SK-N-SH treated with all-trans-retinoic acid at 6 μM for 48 hours (cell line): ENCODE measurements around the gene DHRS4L2.
"Not testable (repeated sequence)": the region's sequence is repeated elsewhere in the genome, so short reads cannot be mapped to it uniquely, and the experiment has no call there.

ENCODE experiments used
- ATAC-seq: fragments of 200-7000 bp; cut with Tn5 transposase; 3 replicates; pipeline ENCODE4 v1.9.1; 2020; ENCODE audit warnings: mild to moderate bottlenecking, moderate library complexity
- ARNTL ChIP-seq: fragments of 450-650 bp; formaldehyde crosslinking; IDR thresholded peaks from 2 replicates; pipeline ENCODE4 v1.5.0; 2020; ENCODE audit warnings: low read depth, mild to moderate bottlenecking, moderate library complexity, borderline replicate concordance
- BACH2 ChIP-seq: fragments of 250-450 bp; sonication (Bioruptor Pico); IDR thresholded peaks from 2 replicates; pipeline ENCODE4 v1.9.0; 2021; ENCODE audit warnings: mild to moderate bottlenecking, borderline replicate concordance
- CSDC2 ChIP-seq: fragments of 250-450 bp; sonication (Bioruptor Pico); IDR thresholded peaks from 2 replicates; pipeline ENCODE4 v1.5.0; 2020; ENCODE audit warnings: mild to moderate bottlenecking, moderate library complexity
- ESRRG ChIP-seq: fragments of 250-450 bp; sonication (Bioruptor Pico); IDR thresholded peaks from 2 replicates; pipeline ENCODE4 v1.6.1; 2021; ENCODE audit warnings: mild to moderate bottlenecking
- GLIS3 ChIP-seq: fragments of 250-450 bp; sonication (Bioruptor Pico); IDR thresholded peaks from 2 replicates; pipeline ENCODE4 v1.5.0; 2020; ENCODE audit warnings: mild to moderate bottlenecking, moderate library complexity
- ISL1 ChIP-seq: fragments of 250-450 bp; sonication (Bioruptor Pico); IDR thresholded peaks from 2 replicates; pipeline ENCODE4 v2.1.2; 2022; ENCODE audit warnings: mild to moderate bottlenecking, moderate library complexity
- OSR1 ChIP-seq: fragments of 250-450 bp; sonication (Bioruptor Pico); IDR thresholded peaks from 2 replicates; pipeline ENCODE4 v1.8.0; 2022; ENCODE audit warnings: moderate library complexity, mild to moderate bottlenecking, inconsistent platforms
- PATZ1 ChIP-seq: fragments of 250-450 bp; sonication (Bioruptor Pico); IDR thresholded peaks from 2 replicates; pipeline ENCODE4 v1.8.0; 2020; ENCODE audit warnings: mild to moderate bottlenecking, moderate library complexity, borderline replicate concordance
- PPARA ChIP-seq: fragments of 250-450 bp; sonication (Bioruptor Pico); IDR thresholded peaks from 2 replicates; pipeline ENCODE4 v1.5.0; 2020; ENCODE audit warnings: mild to moderate bottlenecking, borderline replicate concordance
- RARB ChIP-seq: fragments of 250-450 bp; sonication (Bioruptor Pico); IDR thresholded peaks from 2 replicates; pipeline ENCODE4 v1.8.0; 2021; ENCODE audit warnings: mild to moderate bottlenecking, moderate library complexity
- SNAI2 ChIP-seq: fragments of 250-450 bp; sonication (Bioruptor Pico); IDR thresholded peaks from 2 replicates; pipeline ENCODE4 v1.5.0; 2020; ENCODE audit warnings: mild to moderate bottlenecking, moderate library complexity
- TCF4 ChIP-seq: fragments of 250-450 bp; sonication (Bioruptor Pico); IDR thresholded peaks from 2 replicates; pipeline ENCODE4 v1.8.0; 2021; ENCODE audit warnings: mild to moderate bottlenecking, moderate library complexity, borderline replicate concordance
- TOX ChIP-seq: fragments of 250-450 bp; sonication (Bioruptor Pico); IDR thresholded peaks from 2 replicates; pipeline ENCODE4 v1.8.0; 2021; ENCODE audit warnings: mild to moderate bottlenecking, moderate library complexity, borderline replicate concordance
- ZC3H10 ChIP-seq: fragments of 250-450 bp; sonication (Bioruptor Pico); IDR thresholded peaks from 2 replicates; pipeline ENCODE4 v1.5.1; 2021; ENCODE audit warnings: mild to moderate bottlenecking, moderate library complexity
- ZFP30 ChIP-seq: fragments of 450-650 bp; formaldehyde crosslinking; IDR thresholded peaks from 2 replicates; pipeline ENCODE4 v1.5.0; 2022; ENCODE audit warnings: mild to moderate bottlenecking, moderate library complexity
- ZNF565 ChIP-seq: fragments of 450-650 bp; formaldehyde crosslinking; conservative IDR thresholded peaks from 2 replicates; pipeline ENCODE4 v1.5.0; 2020; ENCODE audit warnings: low read depth, mild to moderate bottlenecking, moderate library complexity
- ZNF70 ChIP-seq: fragments of 450-650 bp; formaldehyde crosslinking; IDR thresholded peaks from 2 replicates; pipeline ENCODE4 v1.5.0; 2020; ENCODE audit warnings: mild to moderate bottlenecking, moderate library complexity
- ZNF8 ChIP-seq: fragments of 450-650 bp; formaldehyde crosslinking; IDR thresholded peaks from 2 replicates; pipeline ENCODE4 v1.5.0; 2020; ENCODE audit warnings: mild to moderate bottlenecking, moderate library complexity
- TF ChIP-seq, protein P1 (sequence below): fragments of 250-450 bp; sonication (Bioruptor Pico); IDR thresholded peaks from 2 replicates; pipeline ENCODE4 v1.5.0; 2020; ENCODE audit warnings: mild to moderate bottlenecking, moderate library complexity
- TF ChIP-seq, protein P2 (sequence below): fragments of 250-450 bp; sonication (Bioruptor Pico); IDR thresholded peaks from 2 replicates; pipeline ENCODE4 v1.5.1; 2021; ENCODE audit warnings: mild to moderate bottlenecking, moderate library complexity

The DHRS4L2 gene

DNA sequence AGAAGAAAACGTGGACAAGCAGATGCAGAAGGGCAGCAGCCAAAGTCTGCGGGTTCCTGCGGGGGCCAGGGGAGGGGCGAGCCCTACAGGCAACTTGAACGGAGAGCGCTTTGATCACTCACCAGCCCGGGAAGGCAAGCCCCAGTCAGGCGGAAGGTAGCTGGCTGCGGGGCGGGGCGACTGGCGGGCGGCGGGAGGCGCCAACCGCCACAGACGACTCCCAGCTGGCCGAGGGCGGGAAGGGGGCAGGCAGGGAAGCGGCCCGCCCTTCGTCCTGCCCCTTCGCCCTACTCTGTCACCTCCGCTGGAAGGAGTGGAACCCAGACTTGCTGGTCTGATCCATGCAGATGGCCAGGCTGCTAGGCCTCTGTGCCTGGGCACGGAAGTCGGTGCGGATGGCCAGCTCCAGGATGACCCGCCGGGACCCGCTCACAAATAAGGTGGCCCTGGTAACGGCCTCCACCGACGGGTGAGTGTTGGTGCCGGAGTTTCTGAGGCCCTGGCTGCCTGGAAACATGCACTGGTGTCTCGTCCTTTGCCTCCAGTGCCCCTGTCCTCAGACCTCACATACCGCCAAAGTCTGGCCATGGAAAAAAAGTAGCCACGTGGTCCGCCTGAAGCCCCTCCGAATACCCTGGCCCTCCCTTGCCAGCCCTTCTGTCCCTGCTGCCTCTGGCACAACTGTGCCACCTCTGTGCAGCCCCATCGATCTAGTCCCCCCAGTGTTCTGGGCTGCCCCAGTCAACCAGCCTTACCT, at the start of gene DHRS4L2:
DHRS4L2 (plus strand) TSS at position 323 of the 757 bp plus-strand sequence; CDS start at position 342, 19 bp downstream.
- not testable (repeated sequence) for ATAC-seq

- no peak for ATAC-seq
- TF ChIP-seq ISL1 (CRISPR knock-in tag): no peak
- TF ChIP-seq TOX (CRISPR knock-in tag): no peak
- TF ChIP-seq ESRRG (CRISPR knock-in tag): no peak
- no peak for TF ChIP-seq SNAI2
- TF ChIP-seq ZNF565 (CRISPR knock-in tag): no peak
- no peak for TF ChIP-seq OSR1
- no peak for TF ChIP-seq TCF4 (CRISPR knock-in tag)
- TF ChIP-seq ZFP30 (CRISPR knock-in tag): no peak
- TF ChIP-seq GLIS3: no peak
- no peak for TF ChIP-seq BACH2 (CRISPR knock-in tag)
- TF ChIP-seq, protein P1, sequence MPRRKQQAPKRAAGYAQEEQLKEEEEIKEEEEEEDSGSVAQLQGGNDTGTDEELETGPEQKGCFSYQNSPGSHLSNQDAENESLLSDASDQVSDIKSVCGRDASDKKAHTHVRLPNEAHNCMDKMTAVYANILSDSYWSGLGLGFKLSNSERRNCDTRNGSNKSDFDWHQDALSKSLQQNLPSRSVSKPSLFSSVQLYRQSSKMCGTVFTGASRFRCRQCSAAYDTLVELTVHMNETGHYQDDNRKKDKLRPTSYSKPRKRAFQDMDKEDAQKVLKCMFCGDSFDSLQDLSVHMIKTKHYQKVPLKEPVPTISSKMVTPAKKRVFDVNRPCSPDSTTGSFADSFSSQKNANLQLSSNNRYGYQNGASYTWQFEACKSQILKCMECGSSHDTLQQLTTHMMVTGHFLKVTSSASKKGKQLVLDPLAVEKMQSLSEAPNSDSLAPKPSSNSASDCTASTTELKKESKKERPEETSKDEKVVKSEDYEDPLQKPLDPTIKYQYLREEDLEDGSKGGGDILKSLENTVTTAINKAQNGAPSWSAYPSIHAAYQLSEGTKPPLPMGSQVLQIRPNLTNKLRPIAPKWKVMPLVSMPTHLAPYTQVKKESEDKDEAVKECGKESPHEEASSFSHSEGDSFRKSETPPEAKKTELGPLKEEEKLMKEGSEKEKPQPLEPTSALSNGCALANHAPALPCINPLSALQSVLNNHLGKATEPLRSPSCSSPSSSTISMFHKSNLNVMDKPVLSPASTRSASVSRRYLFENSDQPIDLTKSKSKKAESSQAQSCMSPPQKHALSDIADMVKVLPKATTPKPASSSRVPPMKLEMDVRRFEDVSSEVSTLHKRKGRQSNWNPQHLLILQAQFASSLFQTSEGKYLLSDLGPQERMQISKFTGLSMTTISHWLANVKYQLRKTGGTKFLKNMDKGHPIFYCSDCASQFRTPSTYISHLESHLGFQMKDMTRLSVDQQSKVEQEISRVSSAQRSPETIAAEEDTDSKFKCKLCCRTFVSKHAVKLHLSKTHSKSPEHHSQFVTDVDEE: no peak
- no peak for TF ChIP-seq PATZ1
- TF ChIP-seq PPARA (CRISPR knock-in tag): no peak
- no peak for TF ChIP-seq ARNTL (CRISPR knock-in tag)
- TF ChIP-seq, protein P2, sequence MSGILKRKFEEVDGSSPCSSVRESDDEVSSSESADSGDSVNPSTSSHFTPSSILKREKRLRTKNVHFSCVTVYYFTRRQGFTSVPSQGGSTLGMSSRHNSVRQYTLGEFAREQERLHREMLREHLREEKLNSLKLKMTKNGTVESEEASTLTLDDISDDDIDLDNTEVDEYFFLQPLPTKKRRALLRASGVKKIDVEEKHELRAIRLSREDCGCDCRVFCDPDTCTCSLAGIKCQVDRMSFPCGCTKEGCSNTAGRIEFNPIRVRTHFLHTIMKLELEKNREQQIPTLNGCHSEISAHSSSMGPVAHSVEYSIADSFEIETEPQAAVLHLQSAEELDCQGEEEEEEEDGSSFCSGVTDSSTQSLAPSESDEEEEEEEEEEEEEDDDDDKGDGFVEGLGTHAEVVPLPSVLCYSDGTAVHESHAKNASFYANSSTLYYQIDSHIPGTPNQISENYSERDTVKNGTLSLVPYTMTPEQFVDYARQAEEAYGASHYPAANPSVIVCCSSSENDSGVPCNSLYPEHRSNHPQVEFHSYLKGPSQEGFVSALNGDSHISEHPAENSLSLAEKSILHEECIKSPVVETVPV (CRISPR knock-in tag): no peak
- TF ChIP-seq ZNF8 (CRISPR knock-in tag): no peak
- no peak for TF ChIP-seq ZC3H10
- no peak for TF ChIP-seq RARB
- TF ChIP-seq CSDC2 (CRISPR knock-in tag): no peak
Observed at GRCh38 chr14:23939607-23940326, 49.0 kb upstream of the DHRS4L2 start.

- TF ChIP-seq PATZ1: no peak
- TF ChIP-seq TOX (CRISPR knock-in tag): no peak
- no peak for TF ChIP-seq ZFP30 (CRISPR knock-in tag)
- no peak for TF ChIP-seq ISL1 (CRISPR knock-in tag)
- no peak for TF ChIP-seq CSDC2 (CRISPR knock-in tag)
- no peak for TF ChIP-seq OSR1
- TF ChIP-seq SNAI2: no peak
- TF ChIP-seq ZC3H10: no peak
- no peak for TF ChIP-seq ZNF70 (CRISPR knock-in tag)
- TF ChIP-seq BACH2 (CRISPR knock-in tag): no peak
- TF ChIP-seq, protein P1: no peak
- no peak for TF ChIP-seq ARNTL (CRISPR knock-in tag)
- TF ChIP-seq ZNF8 (CRISPR knock-in tag): no peak
- no peak for TF ChIP-seq RARB
- no peak for TF ChIP-seq TCF4 (CRISPR knock-in tag)
- no peak for ATAC-seq
Observed at GRCh38 chr14:23941230-23941629, 47.5 kb upstream of the DHRS4L2 start.
